HCT116 (cell line): Measurements from ENCODE around the gene ELF1. TPM values are rescaled to one million over a fixed set of nuclear protein-coding genes. Genes with fewer than 3 reads are reported as not detected.

Source experiments
- ATAC-seq: fragments of 200-7000 bp; cut with Tn5 transposase; 2 replicates; pipeline ENCODE4 v1.9.1; 2020; ENCODE audit warnings: mild to moderate bottlenecking, moderate library complexity
- BruUV-seq: library from RNA; stranded (reverse); fragments of 400-500 nt; replicated peaks from 2 replicates; lab custom pipeline; 2021; lab: Mats Ljungman, UMichigan
- CTCF ChIA-PET: fragments of 300-600 bp; sonication (Branson Sonifier 250); formaldehyde crosslinking; loops from one replicate; lab custom pipeline; 2021; ENCODE audit warnings: antibody characterized with exemption; lab: Charles Lee
- POLR2A ChIA-PET: fragments of 300-600, 350-600 bp; sonication (Branson Sonifier 250); formaldehyde crosslinking; loops from one replicate; lab custom pipeline; 2021; ENCODE audit warnings: antibody characterized with exemption; lab: Charles Lee
- RAD21 ChIA-PET, 2 experiments: fragments of 300-600 bp; sonication (Branson Sonifier 250); formaldehyde crosslinking; loops; one replicate each; lab custom pipeline; 2023; ENCODE audit warnings: low total read pairs in 2 of 2; ENCODE audit not compliant: uncharacterized antibody in 2 of 2, unreplicated experiment in 2 of 2, low non-redundant PET in 1 of 2; lab: Charles Lee
- DNase-seq: peaks from one replicate; pipeline ENCODE4 v3.0.0-alpha.2; 2010; ENCODE audit warnings: low read depth, low spot score
- H2AFZ ChIP-seq: fragments of 200-600 bp; shearing (Covaris generic), sonication (generic); 2 replicates; pipeline ENCODE4 v1.6.1; 2017; ENCODE audit warnings: low read depth, mixed run types, mixed read lengths, antibody characterized with exemption, low read length; ENCODE audit not compliant: poor library complexity, severe bottlenecking
- H3K27ac ChIP-seq: 2 replicates; pipeline ENCODE4 v1.5.1; 2012; ENCODE audit warnings: low read depth, low read length
- H3K27me3 ChIP-seq: fragments of 200-600 bp; sonication (generic); 2 replicates; pipeline ENCODE4 v1.6.1; 2016; ENCODE audit warnings: mixed run types, low read length, mixed read lengths; ENCODE audit not compliant: insufficient read depth
- H3K36me3 ChIP-seq, 2 experiments: fragments of 200-500 bp in 1 of 2; fragments of 200-600 bp in 1 of 2; sonication (Bioruptor generic) in 1 of 2; sonication (generic) in 1 of 2; 2 replicates each; pipeline versions ENCODE4 v1.5.1 to v1.6.1; 2014 to 2016; ENCODE audit warnings: low read length in 2 of 2, inconsistent platforms in 1 of 2, mixed read lengths in 1 of 2, mixed run types in 1 of 2; ENCODE audit not compliant: insufficient read depth in 2 of 2, control insufficient read depth in 1 of 2
- H3K4me1 ChIP-seq, 2 experiments: fragments of 200-600 bp in 1 of 2; sonication (generic) in 1 of 2; 2 replicates each; pipeline versions ENCODE4 v1.5.1 to v1.6.1; 2012 to 2017; ENCODE audit warnings: low read length in 2 of 2, inconsistent platforms in 1 of 2, mild to moderate bottlenecking in 1 of 2, mixed read lengths in 1 of 2, mixed run types in 1 of 2, moderate library complexity in 1 of 2; ENCODE audit not compliant: insufficient read depth in 2 of 2, control insufficient read depth in 1 of 2
- H3K4me2 ChIP-seq: fragments of 200-600 bp; sonication (generic); 2 replicates; pipeline ENCODE4 v1.6.1; 2017; ENCODE audit warnings: mixed run types, low read length, mixed read lengths
- H3K4me3 ChIP-seq, 2 experiments: fragments of 200-600 bp in 1 of 2; sonication (generic) in 1 of 2; replicated peaks in 1 of 2; 2 replicates each; pipeline ENCODE4 v1.5.1; 2011 to 2016; ENCODE audit warnings: low read length in 2 of 2, control low read depth in 1 of 2, low read depth in 1 of 2, mild to moderate bottlenecking in 1 of 2, mixed read lengths in 1 of 2, mixed run types in 1 of 2
- H3K79me2 ChIP-seq: fragments of 200-600 bp; sonication (generic); 2 replicates; pipeline ENCODE4 v1.6.1; 2017; ENCODE audit warnings: mild to moderate bottlenecking, mixed run types, low read length, moderate library complexity, mixed read lengths; ENCODE audit not compliant: insufficient read depth
- H3K9ac ChIP-seq: fragments of 200-600 bp; sonication (generic); 2 replicates; pipeline ENCODE4 v1.6.1; 2016; ENCODE audit warnings: low read length, mixed read lengths
- H3K9me2 ChIP-seq: fragments of 200-600 bp; sonication (generic), shearing (Covaris generic); 2 replicates; pipeline ENCODE4 v1.6.1; 2017; ENCODE audit warnings: mixed run types, mild to moderate bottlenecking, moderate library complexity; ENCODE audit not compliant: insufficient read depth
- H3K9me3 ChIP-seq, 2 experiments: fragments of 200-500 bp in 1 of 2; fragments of 200-600 bp in 1 of 2; sonication (Bioruptor generic) in 1 of 2; sonication (generic) in 1 of 2; 2 replicates each; pipeline ENCODE4 v1.6.1; 2014 to 2017; ENCODE audit warnings: low read length in 2 of 2, mixed read lengths in 2 of 2, inconsistent platforms in 1 of 2, low read depth in 1 of 2, mild to moderate bottlenecking in 1 of 2, mixed run types in 1 of 2, moderate library complexity in 1 of 2; ENCODE audit not compliant: control insufficient read depth in 1 of 2, insufficient read depth in 1 of 2
- H4K20me1 ChIP-seq: fragments of 200-600 bp; sonication (generic), shearing (Covaris generic); 2 replicates; pipeline ENCODE4 v1.6.1; 2017; ENCODE audit warnings: mixed run types, mild to moderate bottlenecking, moderate library complexity; ENCODE audit not compliant: insufficient read depth
- CBX3 ChIP-seq: IDR thresholded peaks from 2 replicates; pipeline ENCODE4 v1.6.1; 2012; ENCODE audit warnings: low read depth
- CEBPB ChIP-seq: IDR thresholded peaks from 2 replicates; pipeline ENCODE4 v1.6.1; 2012; ENCODE audit warnings: low read depth
- CTCF ChIP-seq, 3 experiments: fragments of 200-600 bp in 1 of 3; sonication (generic) in 1 of 3; IDR thresholded peaks in 2 of 3; conservative IDR thresholded peaks in 1 of 3; 2 replicates each; pipeline ENCODE4 v1.5.1; 2012 to 2017; ENCODE audit warnings: low read depth in 2 of 3, low read length in 2 of 3, antibody characterized with exemption in 1 of 3, borderline replicate concordance in 1 of 3, control low read depth in 1 of 3, mild to moderate bottlenecking in 1 of 3, mixed read lengths in 1 of 3, mixed run types in 1 of 3, moderate library complexity in 1 of 3; ENCODE audit not compliant: insufficient read depth in 1 of 3
- ELF1 ChIP-seq: IDR thresholded peaks from 2 replicates; pipeline ENCODE4 v1.6.1; 2012; ENCODE audit warnings: low read depth, borderline replicate concordance
- EZH2 ChIP-seq: fragments of 200-600 bp; sonication (generic); IDR thresholded peaks from 2 replicates; pipeline ENCODE4 v1.6.1; 2017; ENCODE audit warnings: antibody characterized with exemption, mixed run types
- EZH2phosphoT487 ChIP-seq: fragments of 200-600 bp; IDR thresholded peaks from 2 replicates; pipeline ENCODE4 v1.6.1; 2018; ENCODE audit warnings: antibody characterized with exemption, borderline replicate concordance
- JUND ChIP-seq: IDR thresholded peaks from 2 replicates; pipeline ENCODE4 v1.6.1; 2012
- POLR2A ChIP-seq: IDR thresholded peaks from 2 replicates; pipeline ENCODE4 v1.7.0; 2011; ENCODE audit warnings: borderline replicate concordance; ENCODE audit not compliant: insufficient read depth, insufficient read length; ENCODE audit errors: extremely low read depth
- POLR2AphosphoS5 ChIP-seq: IDR thresholded peaks from 2 replicates; pipeline ENCODE4 v1.6.1; 2011; ENCODE audit warnings: mild to moderate bottlenecking, low read depth, low read length, moderate library complexity
- REST ChIP-seq: IDR thresholded peaks from 2 replicates; pipeline ENCODE4 v1.6.1; 2012; ENCODE audit warnings: low read depth
- SP1 ChIP-seq: IDR thresholded peaks from 2 replicates; pipeline ENCODE4 v1.6.1; 2012; ENCODE audit warnings: low read depth
- SRF ChIP-seq: IDR thresholded peaks from 2 replicates; pipeline ENCODE4 v1.6.1; 2012; ENCODE audit warnings: low read depth
- TCF7L2 ChIP-seq: IDR thresholded peaks from 2 replicates; pipeline ENCODE4 v1.7.0; 2011; ENCODE audit warnings: borderline replicate concordance, inconsistent platforms; ENCODE audit not compliant: insufficient read depth, insufficient read length; ENCODE audit errors: extremely low read depth
- YY1 ChIP-seq: IDR thresholded peaks from 2 replicates; pipeline ENCODE4 v1.6.1; 2011; ENCODE audit warnings: low read length, low read depth, moderate library complexity, mild to moderate bottlenecking; ENCODE audit not compliant: insufficient replicate concordance; ENCODE audit errors: extremely low read depth
- ZBTB33 ChIP-seq: IDR thresholded peaks from 2 replicates; pipeline ENCODE4 v1.6.1; 2011; ENCODE audit warnings: mild to moderate bottlenecking, low read length, moderate library complexity; ENCODE audit not compliant: insufficient replicate concordance; ENCODE audit errors: extremely low read depth
- ZFX ChIP-seq: fragments of 450-650 bp; IDR thresholded peaks from 2 replicates; pipeline ENCODE4 v1.6.1; 2017
- ZNF274 ChIP-seq: fragments of 200-500 bp; sonication (Bioruptor generic); IDR thresholded peaks from 2 replicates; pipeline ENCODE4 v1.6.1; 2014; ENCODE audit warnings: mild to moderate bottlenecking, low read depth, low read length, inconsistent platforms
- intact Hi-C: fragments of 100-400 bp; cut with micrococcal nuclease; formaldehyde crosslinking; loops from 2 replicates; pipeline ENCODE4 v1.10.0; 2022
- total RNA-seq: library from RNA; stranded (reverse); gene quantifications from one replicate; pipeline ENCODE4 v1.2.1, GENCODE V29; 2021; ENCODE audit not compliant: unreplicated experiment
- TF ChIP-seq, protein P1 (sequence below): IDR thresholded peaks from 2 replicates; pipeline ENCODE4 v1.6.1; 2012
- TF ChIP-seq, protein P2 (sequence below): IDR thresholded peaks from 2 replicates; pipeline ENCODE4 v1.6.1; 2012

ELF1 gene
- total RNA-seq, 1 experiment from 2014 or later: 30.0 TPM

- H3K9ac ChIP-seq: no peak overlapping the region
- H3K4me2 ChIP-seq: no peak overlapping the region
- H3K9me3 ChIP-seq: no peaks in the 10 kb centered on the region
- intact Hi-C loops: no loop called here
- RAD21 ChIA-PET: no interaction called here
- no peaks in the 10 kb centered on the region for H3K27me3 ChIP-seq
- H3K4me1 ChIP-seq: peaks cover 16 to 24% of the 10 kb centered on the region in 2 experiments
- no peak for ATAC-seq
- H4K20me1 ChIP-seq: no peaks in the 10 kb centered on the region
- H3K36me3 ChIP-seq: peaks cover 0 to 5% of the 10 kb centered on the region in 2 experiments; a peak in 1 of 4 replicates
- TF ChIP-seq ZFX (no peak), SP1 (no peak), EZH2 (no peak), CBX3 (no peak), SRF (no peak), REST (no peak), JUND (no peak), EZH2phosphoT487 (no peak), ZNF274 (no peak), CTCF (IDR thresholded peaks at IDR 0.05 in 2 of 3, conservative IDR thresholded peaks at IDR 0.05 in 1 of 3; ENCODE audit: borderline replicate concordance in 1 of 3, insufficient read depth in 1 of 3, low read depth in 2 of 3, low read length in 2 of 3) (no peak), YY1 (no peak), POLR2AphosphoS5 (no peak), TCF7L2 (no peak), ELF1 (no peak), POLR2A (no peak), CEBPB (no peak), ZBTB33 (no peak)
- TF ChIP-seq, protein P1, sequence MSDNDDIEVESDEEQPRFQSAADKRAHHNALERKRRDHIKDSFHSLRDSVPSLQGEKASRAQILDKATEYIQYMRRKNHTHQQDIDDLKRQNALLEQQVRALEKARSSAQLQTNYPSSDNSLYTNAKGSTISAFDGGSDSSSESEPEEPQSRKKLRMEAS: no peak
- TF ChIP-seq, protein P2, sequence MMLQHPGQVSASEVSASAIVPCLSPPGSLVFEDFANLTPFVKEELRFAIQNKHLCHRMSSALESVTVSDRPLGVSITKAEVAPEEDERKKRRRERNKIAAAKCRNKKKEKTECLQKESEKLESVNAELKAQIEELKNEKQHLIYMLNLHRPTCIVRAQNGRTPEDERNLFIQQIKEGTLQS: no peak
- TF ChIP-seq, all 23 proteins: peak for 0
- Histone ChIP-seq H3K79me2 (peaks cover 40% of the 10 kb centered on the region), H2AFZ (no peak overlapping the region), H3K9me2 (no peaks in the 10 kb centered on the region), H3K4me3 (no peak overlapping the region), H3K27ac (no peak overlapping the region)
- CTCF ChIA-PET: interaction anchor here (1.0 kb wide), 1 partner anchor 14 kb away, joined by 3 read pairs; no protein-coding TSS in a partner anchor
- POLR2A ChIA-PET: no interaction called here
- no peak for DNase-seq
- BruUV-seq: no TSS peak
These were observed 57.9 kb downstream of the ELF1 start for GRCh38 chr13:40961214-40961613.
